Erythroblast (primary cell): ENCODE results near the gene SIK3.

Experiments
- DNase-seq, 2 experiments: peaks; one replicate each; lab custom pipeline; 2025; lab: John Stamatoyannopoulos, UW
- GATA1 ChIP-seq: IDR thresholded peaks from 2 replicates; pipeline ENCODE4 v1.6.1; 2011; ENCODE audit warnings: low read depth, mild to moderate bottlenecking, control low read depth, low read length, moderate library complexity
- POLR2A ChIP-seq: IDR thresholded peaks from 2 replicates; pipeline ENCODE4 v1.6.1; 2011; ENCODE audit warnings: mild to moderate bottlenecking, low read length

Gene SIK3

GRCh38 chr11:116928845-116929244 is 169.4 kb downstream of the SIK3 start:
- no peak for DNase-seq
- TF ChIP-seq GATA1 (no peak), POLR2A (no peak)

- no peak for TF ChIP-seq POLR2A
- DNase-seq, result no peak
Observed at GRCh38 chr11:116928102-116928777, 170.0 kb downstream of the SIK3 start.

- peak; percentile 7 to 23 for DNase-seq
- TF ChIP-seq POLR2A, result no peak
- TF ChIP-seq GATA1, result no peak
Observed at GRCh38 chr11:116927163-116927974, 170.9 kb downstream of the SIK3 start.

- no peak for DNase-seq
- no peak for TF ChIP-seq GATA1
- TF ChIP-seq POLR2A, result no peak
Observed at GRCh38 chr11:116925050-116925449, 173.2 kb downstream of the SIK3 start.

GRCh38 chr11:116918925-116919655 is 179.1 kb downstream of the SIK3 start:
- no peak for TF ChIP-seq GATA1
- TF ChIP-seq POLR2A, result no peak
- no peak for DNase-seq

- no peak for DNase-seq
- TF ChIP-seq GATA1, result no peak
Observed at GRCh38 chr11:116917632-116918031, 180.6 kb downstream of the SIK3 start.

- DNase-seq, result no peak
- no peak for TF ChIP-seq POLR2A
- no peak for TF ChIP-seq GATA1
Observed at GRCh38 chr11:116916886-116917285, 181.3 kb downstream of the SIK3 start.

- TF ChIP-seq POLR2A (no peak), GATA1 (no peak)
- no peak for DNase-seq
Observed at GRCh38 chr11:116916052-116916451, 182.2 kb downstream of the SIK3 start.

GRCh38 chr11:116913000-116913399 is 185.2 kb downstream of the SIK3 start:
- TF ChIP-seq GATA1 (no peak), POLR2A (no peak)
- DNase-seq, result no peak

- no peak for DNase-seq
- TF ChIP-seq POLR2A (no peak), GATA1 (no peak)
Observed at GRCh38 chr11:116911976-116912734, 186.1 kb downstream of the SIK3 start.

GRCh38 chr11:116910847-116911246 is 187.4 kb downstream of the SIK3 start:
- DNase-seq, result no peak
- TF ChIP-seq GATA1, result no peak
- no peak for TF ChIP-seq POLR2A

- DNase-seq, result no peak
- TF ChIP-seq POLR2A (no peak), GATA1 (no peak)
Observed at GRCh38 chr11:116910378-116910777, 187.8 kb downstream of the SIK3 start.

GRCh38 chr11:116909245-116909644 is 189.0 kb downstream of the SIK3 start:
- TF ChIP-seq GATA1 (no peak), POLR2A (no peak)
- no peak for DNase-seq
